GM18517 (cell line): Measurements from ENCODE around the gene DYNC2I2.

Experiments
- ATAC-seq: cut with Tn5 transposase; IDR thresholded peaks from one replicate; pipeline ENCODE4 v1.9.1; 2021; ENCODE audit warnings: mild to moderate bottlenecking, moderate library complexity; ENCODE audit not compliant: unreplicated experiment

The DYNC2I2 gene

GRCh38 chr9:128636556-128637530, 19.8 kb downstream of the DYNC2I2 start:
- ATAC-seq: no peak

GRCh38 chr9:128636024-128636390, 20.6 kb downstream of the DYNC2I2 start:
- no peak for ATAC-seq

GRCh38 chr9:128635266-128636023, 21.2 kb downstream of the DYNC2I2 start:
- ATAC-seq: no peak

- no peak for ATAC-seq
Measured at GRCh38 chr9:128634651-128635262, 21.9 kb downstream of the DYNC2I2 start.

- no peak for ATAC-seq
Measured at GRCh38 chr9:128634111-128634510, 22.5 kb downstream of the DYNC2I2 start.

- no peak for ATAC-seq
Measured at GRCh38 chr9:128633601-128634000, 23.0 kb downstream of the DYNC2I2 start.

GRCh38 chr9:128633057-128633456, 23.6 kb downstream of the DYNC2I2 start:
- no peak for ATAC-seq

- no peak for ATAC-seq
Measured at GRCh38 chr9:128632486-128632885, 24.2 kb downstream of the DYNC2I2 start.

GRCh38 chr9:128632066-128632465, 24.6 kb downstream of the DYNC2I2 start:
- no peak for ATAC-seq

GRCh38 chr9:128631636-128632035, 25.0 kb downstream of the DYNC2I2 start:
- no peak for ATAC-seq

GRCh38 chr9:128629852-128630545, 26.6 kb downstream of the DYNC2I2 start:
- no peak for ATAC-seq

GRCh38 chr9:128629136-128629535, 27.5 kb downstream of the DYNC2I2 start:
- ATAC-seq: no peak

GRCh38 chr9:128628471-128629048, 28.1 kb downstream of the DYNC2I2 start:
- ATAC-seq: no peak

GRCh38 chr9:128627906-128628305, 28.7 kb downstream of the DYNC2I2 start:
- ATAC-seq: no peak

GRCh38 chr9:128627127-128627715, 29.4 kb downstream of the DYNC2I2 start:
- no peak for ATAC-seq

- ATAC-seq: no peak
Measured at GRCh38 chr9:128626181-128626580, 30.5 kb downstream of the DYNC2I2 start.

GRCh38 chr9:128625391-128626146, 31.1 kb downstream of the DYNC2I2 start:
- ATAC-seq: no peak

- no peak for ATAC-seq
Measured at GRCh38 chr9:128624566-128624965, 32.1 kb downstream of the DYNC2I2 start.

GRCh38 chr9:128621730-128622455, 34.8 kb downstream of the DYNC2I2 start:
- ATAC-seq: no peak
